Liver (tissue), 3 donors: ENCODE data around the gene ZNF541.

Experiments used
- CTCF ChIP-seq: fragments of 150-350 bp; IDR thresholded peaks from 2 replicates; pipeline ENCODE4 v1.5.1; 2017; ENCODE audit warnings: improper control_type of control experiment, low read depth, low read length; ENCODE audit not compliant: missing input control
- EGR1 ChIP-seq, 2 donors: IDR thresholded peaks; 2 replicates each; pipeline ENCODE4 v1.6.1; 2016 to 2018; ENCODE audit warnings: antibody characterized with exemption in 2 of 2, low read depth in 2 of 2
- FOXA1 ChIP-seq: IDR thresholded peaks from 2 replicates; pipeline ENCODE4 v1.6.1; 2016; ENCODE audit warnings: antibody characterized with exemption
- JUND ChIP-seq, 2 donors: IDR thresholded peaks; 2 replicates each; pipeline ENCODE4 v1.6.1; 2016; ENCODE audit warnings: antibody characterized with exemption in 2 of 2
- MAX ChIP-seq: IDR thresholded peaks from 2 replicates; pipeline ENCODE4 v1.6.1; 2016; ENCODE audit warnings: antibody characterized with exemption
- NR2F2 ChIP-seq: IDR thresholded peaks from 2 replicates; pipeline ENCODE4 v1.6.1; 2016; ENCODE audit warnings: antibody characterized with exemption
- RAD21 ChIP-seq, 2 donors: IDR thresholded peaks; 2 replicates each; pipeline ENCODE4 v1.6.1; 2016; ENCODE audit warnings: antibody characterized with exemption in 2 of 2, mild to moderate bottlenecking in 2 of 2
- REST ChIP-seq: IDR thresholded peaks from 2 replicates; pipeline ENCODE4 v1.6.1; 2016; ENCODE audit warnings: antibody characterized with exemption, mild to moderate bottlenecking
- TAF1 ChIP-seq: conservative IDR thresholded peaks from 2 replicates; pipeline ENCODE4 v1.6.1; 2016; ENCODE audit warnings: antibody characterized with exemption, mild to moderate bottlenecking
- YY1 ChIP-seq: IDR thresholded peaks from 2 replicates; pipeline ENCODE4 v1.6.1; 2016; ENCODE audit warnings: antibody characterized with exemption, mild to moderate bottlenecking
- TF ChIP-seq, protein P1 (sequence below): IDR thresholded peaks from 2 replicates; pipeline ENCODE4 v1.6.1; 2016; ENCODE audit warnings: antibody characterized with exemption
- donor health status: healthy.
- donor health status: healthy.

- TF ChIP-seq FOXA1 (no peak), CTCF (no peak), RAD21 (IDR thresholded peaks at IDR 0.05) (no peak), TAF1 (no peak), REST (no peak), EGR1 (IDR thresholded peaks at IDR 0.05; ENCODE audit: low read depth in 2 of 2) (no peak), JUND (IDR thresholded peaks at IDR 0.05) (no peak), MAX (peak; percentile 22), YY1 (no peak), NR2F2 (no peak)
- TF ChIP-seq, protein P1, sequence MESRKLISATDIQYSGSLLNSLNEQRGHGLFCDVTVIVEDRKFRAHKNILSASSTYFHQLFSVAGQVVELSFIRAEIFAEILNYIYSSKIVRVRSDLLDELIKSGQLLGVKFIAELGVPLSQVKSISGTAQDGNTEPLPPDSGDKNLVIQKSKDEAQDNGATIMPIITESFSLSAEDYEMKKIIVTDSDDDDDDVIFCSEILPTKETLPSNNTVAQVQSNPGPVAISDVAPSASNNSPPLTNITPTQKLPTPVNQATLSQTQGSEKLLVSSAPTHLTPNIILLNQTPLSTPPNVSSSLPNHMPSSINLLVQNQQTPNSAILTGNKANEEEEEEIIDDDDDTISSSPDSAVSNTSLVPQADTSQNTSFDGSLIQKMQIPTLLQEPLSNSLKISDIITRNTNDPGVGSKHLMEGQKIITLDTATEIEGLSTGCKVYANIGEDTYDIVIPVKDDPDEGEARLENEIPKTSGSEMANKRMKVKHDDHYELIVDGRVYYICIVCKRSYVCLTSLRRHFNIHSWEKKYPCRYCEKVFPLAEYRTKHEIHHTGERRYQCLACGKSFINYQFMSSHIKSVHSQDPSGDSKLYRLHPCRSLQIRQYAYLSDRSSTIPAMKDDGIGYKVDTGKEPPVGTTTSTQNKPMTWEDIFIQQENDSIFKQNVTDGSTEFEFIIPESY = no peak
These were observed 8.9 kb downstream of the ZNF541 start for GRCh38 chr19:47564081-47564480.
